NCI-H1930 (cell line): ENCODE results near the gene RSKR.
"Not testable (repeated sequence)": the region's sequence is repeated elsewhere in the genome, so short reads cannot be mapped to it uniquely, and the experiment has no call there.

Source experiments
- DNase-seq, 2 experiments: peaks; one replicate each; lab custom pipeline; 2025; lab: John Stamatoyannopoulos, UW

The RSKR gene

DNA sequence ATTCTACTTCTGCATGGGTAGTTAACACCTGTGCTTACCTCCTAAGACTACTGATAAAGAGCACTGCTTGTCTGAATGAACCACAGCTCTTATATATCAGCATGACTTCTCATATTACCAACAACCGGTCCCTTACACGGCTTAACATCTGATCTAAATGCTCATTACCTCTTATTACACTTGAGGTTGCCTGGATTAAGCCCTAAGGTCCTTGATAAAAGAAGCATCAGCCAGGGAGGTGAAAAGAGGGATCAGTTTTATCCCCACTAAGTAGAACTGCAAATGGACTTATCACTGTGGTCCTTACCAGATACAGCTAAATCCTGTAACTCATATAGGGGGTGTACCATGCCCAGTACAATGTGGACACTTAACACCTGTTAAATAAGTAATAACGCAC is 8.2 kb upstream of the RSKR start:
- no peak for DNase-seq

DNA sequence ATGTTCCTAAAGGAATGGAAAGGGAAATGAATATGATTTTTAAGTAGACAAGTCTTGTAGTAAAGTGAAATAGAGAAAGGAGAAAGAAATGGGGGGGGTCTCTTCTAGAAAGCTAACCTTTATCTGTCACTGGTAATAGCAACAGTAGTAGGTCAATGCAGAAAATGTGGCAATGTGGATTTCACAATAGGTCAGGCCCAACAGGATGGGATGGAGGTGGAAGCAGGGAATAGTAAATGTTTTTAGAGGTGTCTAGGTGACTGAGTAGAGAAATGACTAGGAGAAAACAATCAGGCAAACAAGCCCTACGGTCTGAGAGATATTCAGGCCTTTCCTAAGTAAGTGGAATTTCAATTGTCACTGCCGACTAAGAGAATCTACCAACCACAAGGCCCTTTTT is 6.0 kb upstream of the RSKR start:
- no peak for DNase-seq

DNA sequence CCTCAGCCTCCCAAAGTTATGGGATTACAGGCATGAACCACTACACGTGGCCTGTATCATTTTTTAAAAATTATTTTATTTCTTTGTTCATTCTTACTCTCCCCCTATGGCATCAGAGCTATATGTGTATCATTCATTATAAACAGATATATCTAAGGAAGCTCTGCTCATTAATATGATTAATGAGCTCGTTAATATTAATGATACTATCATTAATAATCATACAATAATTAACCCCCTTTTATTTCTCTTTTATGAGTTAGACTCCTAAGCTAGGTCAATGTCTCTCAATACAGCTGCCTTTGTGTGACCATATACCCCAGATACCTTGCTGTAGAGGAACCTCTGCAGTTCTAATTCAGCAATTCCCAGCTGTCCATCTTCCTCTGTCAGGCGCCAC is 4.5 kb upstream of the RSKR start:
- no peak for DNase-seq

DNA sequence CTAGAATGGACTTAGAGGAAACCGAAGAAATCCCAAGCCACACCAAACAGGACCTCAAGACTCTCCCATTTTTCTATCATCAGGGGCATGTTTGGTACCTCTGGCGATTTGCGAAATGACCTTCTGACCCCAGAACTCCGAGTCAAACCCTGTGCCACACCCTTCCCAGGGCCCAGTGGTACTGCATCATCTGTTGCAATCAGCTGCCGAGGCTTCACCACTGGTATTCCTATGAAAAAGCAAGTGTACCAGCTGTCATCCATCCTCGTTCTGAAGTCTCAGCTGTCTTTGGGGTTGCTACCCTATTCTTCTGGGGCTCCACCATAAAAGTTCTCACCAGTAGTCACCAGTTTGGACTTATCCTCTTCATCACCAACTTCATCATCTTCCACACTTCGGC is 2.3 kb upstream of the RSKR start:
- no peak for DNase-seq

DNA sequence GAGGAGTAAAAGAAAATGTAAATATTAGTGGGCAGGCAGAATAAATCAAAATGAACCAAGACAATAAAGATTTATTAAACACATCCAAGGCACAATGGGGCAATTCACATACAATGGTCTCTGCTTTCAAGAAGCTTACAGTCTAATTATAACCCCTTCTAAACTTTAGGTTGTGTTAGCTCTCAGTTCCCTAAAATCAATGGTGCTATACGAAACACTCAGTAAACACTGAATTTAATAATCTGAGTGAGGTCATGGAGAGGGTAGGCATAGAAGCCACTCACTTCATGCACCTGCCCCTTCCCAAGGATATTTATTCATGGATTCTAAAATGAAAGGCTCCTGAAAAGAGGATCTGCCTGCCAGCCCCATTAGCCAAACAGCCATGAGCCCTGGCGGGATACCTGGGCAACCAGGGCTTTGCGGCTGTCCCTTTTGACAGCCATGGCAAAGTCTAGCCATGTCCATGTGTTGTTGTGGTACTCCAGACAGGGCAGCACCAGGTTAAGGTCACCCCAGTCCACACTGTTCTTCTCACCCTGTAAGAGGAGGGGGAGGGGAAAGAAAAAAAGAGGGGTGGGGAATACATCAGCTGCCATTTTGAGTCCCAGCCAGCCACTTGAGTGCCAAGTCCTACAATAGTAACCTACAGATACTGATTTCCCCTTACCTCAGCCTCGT is 1.4 kb upstream of the RSKR start:
- no peak for DNase-seq

DNA sequence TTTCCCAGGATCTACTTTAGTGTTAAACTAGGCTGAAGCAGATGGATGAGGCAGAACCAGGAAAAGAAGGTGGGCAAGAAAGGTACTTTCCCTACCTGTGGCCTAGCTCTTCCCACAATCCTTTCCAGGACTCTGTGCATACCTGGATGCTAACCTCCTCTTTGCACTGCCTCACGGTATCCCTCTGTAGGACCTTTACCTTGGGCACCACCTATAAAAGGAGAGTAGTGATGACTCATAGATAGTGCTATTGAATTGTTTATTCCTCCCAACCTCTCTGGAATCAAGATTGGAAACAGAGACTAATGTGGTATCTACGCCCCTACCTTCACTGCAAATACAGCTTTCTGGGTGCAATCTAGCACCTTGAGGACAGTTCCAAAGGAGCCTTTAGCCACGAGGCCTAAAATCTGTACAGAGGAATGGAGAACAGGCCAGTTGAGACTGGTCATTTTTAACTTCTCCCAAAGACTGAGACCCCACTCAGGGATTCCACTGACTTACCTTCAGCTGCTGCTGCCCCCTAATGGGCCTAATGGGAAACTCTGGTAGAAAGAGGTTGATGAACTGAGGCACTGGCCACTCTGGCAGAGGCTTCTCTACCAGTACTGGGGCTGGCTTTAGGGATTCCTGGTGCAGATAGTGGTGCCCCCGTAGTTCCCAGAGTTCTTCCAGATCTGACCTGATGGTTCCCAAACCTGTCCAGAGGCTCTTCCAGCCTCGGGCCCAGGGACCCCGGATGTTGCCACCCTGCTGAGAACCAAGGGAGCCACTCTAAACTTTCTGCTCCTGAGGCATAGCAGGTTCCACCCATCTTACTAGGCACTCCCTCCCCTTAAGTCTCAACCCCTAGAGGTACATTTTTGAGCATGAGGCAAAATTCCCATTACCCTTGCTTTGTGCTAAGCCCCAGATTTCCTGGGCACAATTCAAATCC is 781 bp downstream of the RSKR start:
- DNase-seq = peak; percentile 5 to 19

DNA sequence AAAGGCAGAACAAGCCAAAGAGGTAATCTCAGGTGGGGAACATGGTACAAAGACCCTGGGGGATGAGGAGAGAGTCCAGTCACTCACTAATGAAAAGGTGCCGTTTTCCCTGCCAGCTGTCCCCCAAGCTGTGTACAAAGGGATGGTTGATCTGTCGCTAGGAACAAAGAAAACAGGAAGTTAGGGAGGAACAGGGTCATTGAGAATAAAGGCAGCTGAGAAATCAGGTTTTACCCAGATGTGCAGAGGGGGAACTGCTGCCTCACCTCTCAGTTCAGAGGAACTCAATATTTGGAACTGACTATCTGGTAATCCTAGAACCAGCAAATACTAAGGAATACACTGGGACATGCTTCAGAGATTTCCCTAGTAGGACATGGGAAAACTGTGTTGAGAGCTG is 1.5 kb downstream of the RSKR start:
- DNase-seq = no peak

DNA sequence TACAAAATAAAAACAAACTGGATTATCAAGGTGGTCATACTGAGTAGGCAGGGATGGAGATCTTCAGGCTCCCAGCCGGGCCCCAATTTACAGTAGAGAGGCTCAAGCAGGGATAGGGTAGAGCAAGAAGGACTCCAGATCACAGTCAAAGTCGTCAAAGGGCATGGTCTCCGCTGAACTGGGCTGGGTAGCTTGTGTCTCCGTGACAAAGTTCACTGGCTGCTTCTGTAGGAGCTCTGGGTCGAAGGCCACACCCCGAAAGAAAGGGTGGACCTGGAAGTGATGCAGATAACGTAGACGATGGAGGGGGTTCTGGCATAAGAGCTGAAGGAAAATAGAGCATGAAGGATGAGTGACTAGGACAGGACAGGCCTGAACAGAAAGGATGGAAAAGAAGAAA is 3.6 kb downstream of the RSKR start:
- DNase-seq = no peak

DNA sequence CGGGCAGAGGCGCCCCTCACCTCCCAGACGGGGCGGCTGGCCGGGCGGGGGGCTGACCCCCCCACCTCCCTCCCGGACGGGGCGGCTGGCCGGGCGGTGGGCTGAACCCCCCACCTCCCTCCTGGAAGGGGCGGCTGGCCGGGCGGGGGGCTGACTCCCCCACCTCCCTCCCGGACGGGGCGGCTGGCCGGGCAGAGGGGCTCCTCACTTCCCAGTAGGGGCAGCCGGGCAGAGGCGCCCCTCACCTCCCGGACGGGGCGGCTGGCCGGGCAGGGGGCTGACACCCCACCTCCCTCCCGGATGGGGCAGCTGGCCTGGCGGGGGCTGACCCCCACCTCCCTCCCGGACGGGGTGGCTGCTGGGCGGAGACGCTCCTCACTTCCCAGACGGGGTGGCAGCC is 10.0 kb downstream of the RSKR start:
- not testable (repeated sequence) for DNase-seq

DNA sequence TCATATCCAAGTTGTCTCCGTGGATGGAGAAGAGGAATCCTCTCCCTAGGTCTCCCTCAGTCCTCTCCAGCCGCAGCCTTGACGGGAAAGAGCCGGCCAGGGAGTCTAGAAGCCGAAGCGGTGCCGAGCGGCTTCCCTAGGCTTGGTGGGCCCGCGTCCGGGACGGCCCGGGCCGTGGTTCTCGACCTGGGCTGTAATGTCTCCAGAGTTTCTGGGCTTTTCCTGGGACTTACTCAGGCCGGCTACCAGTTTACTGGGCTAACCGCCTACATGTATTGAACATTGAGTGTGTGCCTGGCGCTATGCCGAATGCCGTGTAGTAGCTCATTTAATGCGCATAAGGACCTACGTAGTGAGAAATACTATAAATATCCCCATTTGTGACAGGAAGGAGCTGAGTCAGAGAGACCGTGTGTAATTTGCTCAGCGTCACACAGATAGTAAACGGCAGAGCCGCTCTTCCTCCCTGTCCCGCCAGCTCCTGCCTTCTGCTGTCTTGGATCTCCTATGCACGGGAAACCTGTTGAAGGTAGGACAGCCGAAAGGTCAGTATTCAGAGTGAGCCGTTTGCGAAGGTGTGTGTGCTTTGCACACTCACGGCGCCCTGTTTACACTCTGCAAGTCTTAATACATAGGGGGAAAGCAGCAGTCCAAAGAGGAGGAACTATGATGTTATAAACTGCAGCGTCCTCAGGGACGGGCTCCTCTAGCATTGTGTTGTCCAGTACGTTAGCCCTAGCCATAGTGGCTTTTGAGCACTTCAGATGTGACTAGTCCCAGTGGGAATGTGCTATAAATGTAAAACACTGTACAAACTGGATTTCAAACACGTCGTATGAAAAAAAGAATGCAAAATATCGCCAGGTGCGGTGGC is 14.4 kb downstream of the RSKR start:
- peak in 1 of 2 experiments; percentile 51 for DNase-seq

DNA sequence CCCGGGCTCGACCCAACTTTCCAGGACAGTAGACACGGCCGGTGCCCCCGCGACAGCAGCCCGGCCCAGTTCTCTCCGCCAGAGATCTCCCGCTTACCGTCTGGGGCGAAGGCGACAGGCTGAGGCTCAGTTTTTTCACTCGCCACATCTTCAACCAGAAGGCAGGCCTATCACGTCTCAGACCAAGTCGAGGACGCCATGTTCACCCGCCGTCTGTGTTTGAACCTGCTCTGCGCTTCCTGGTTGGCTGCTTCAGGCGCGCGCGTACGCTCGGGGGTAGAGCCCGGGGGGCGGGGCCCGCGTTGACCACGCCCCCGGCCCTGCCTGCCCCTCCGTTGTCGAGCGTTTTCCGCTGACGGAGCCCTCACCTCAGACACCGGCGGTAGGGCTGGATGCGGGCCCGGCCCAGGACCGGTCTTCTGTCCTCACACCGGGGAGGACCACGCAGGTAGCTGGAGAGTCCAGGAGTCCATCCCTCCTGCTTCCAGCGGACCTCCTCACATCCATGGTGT is 15.1 kb downstream of the RSKR start, which contains the start of gene SPAG5:
Gene SPAG5 (minus strand): TSS at position 227 of the 512 bp plus-strand sequence. CDS start 79 bp downstream, at position 148.
- peak; percentile 86 to 93 for DNase-seq

DNA sequence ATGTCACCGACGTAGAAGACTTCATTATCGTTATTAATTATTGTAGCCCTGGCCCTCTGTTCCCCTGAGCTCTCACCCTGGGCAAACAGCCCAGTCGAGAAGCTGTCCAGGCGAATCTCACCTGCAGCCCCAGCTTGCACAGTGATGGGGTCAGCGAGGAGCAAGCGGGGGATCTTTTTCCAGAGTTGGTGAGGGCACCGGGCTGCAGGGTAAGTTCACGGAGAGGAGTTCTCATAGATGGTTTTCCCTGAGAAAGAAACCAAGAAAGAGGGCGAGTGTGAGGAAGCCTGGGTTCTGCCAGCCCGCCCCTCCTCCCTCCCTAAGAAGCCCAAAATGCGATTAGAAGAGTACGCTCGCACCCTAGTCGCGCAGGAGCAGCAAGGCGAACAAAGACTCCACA is 15.6 kb downstream of the RSKR start:
- no peak for DNase-seq

DNA sequence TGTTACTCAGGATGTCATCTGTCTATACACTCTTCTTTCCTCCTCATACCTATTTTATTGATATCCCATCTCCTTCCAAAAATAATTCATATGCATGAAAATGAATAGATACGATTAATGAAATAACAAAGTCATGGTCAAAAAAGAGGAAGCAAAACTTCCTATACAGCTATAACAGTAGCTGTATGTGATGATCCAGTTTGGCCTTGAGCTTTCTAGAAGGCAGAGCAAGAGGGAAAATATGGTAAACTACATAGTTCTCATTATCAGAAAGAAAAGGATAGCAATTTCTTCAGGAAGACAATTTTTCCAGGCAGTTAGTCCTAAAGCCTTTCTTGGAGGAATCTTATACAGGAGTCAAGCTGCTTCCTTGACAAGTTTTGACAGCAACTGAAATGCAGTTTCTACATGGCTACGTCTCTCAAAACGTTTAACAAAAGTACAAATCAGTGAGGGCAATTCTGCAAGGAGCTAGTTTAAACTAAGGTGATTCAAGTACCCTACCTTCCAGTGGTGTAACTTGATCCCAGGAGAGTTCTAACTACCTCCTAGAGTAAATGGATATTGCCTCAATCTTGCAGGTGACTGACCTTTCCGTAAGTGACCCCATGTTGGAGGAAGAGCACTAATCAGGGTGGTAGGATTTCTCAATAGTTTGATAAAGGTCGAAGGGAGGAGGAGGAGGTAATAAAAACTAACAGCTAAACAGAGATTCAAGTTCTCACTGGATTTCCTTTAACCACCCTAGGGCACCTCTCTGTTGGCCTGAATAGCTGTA is 16.2 kb downstream of the RSKR start:
- DNase-seq = no peak

DNA sequence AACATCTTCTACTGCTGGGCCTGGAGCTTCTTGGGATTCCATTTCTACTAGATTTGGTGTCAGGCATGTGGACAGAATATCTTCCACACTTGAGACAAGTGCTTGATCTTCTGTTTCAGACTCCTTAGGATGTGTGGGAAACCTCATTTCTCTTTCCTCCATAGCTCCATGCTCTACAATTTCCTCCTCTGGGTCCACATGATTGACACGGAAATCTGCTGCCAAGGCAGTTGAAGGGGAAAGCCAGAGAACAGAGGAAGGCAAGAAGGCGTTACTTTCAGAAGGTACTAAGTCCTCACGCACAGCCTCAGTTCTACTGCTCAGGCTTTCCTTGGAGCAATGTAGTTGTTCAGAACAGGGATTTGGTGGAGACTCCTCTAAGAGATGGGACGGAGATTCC is 21.7 kb downstream of the RSKR start:
- no peak for DNase-seq

DNA sequence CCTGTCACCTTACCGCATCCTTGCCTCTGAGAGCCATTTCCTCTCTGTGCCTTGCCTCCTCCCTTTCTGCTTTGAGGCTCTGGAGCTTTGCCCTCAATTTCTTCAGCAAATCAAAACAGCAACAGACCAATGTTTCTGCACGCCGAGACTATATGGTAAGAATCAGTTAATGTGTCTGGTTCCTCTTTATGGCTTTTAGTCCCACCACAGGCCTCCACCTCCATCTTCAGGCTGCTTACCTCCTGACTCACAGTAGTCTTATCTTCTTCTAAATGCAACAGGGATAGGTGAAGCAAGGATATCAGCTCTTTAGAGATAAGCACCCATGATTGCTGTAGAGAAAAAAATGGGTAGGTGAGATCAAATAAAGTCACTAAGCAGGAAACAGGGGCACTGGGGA is 28.1 kb downstream of the RSKR start:
- no peak for DNase-seq

DNA sequence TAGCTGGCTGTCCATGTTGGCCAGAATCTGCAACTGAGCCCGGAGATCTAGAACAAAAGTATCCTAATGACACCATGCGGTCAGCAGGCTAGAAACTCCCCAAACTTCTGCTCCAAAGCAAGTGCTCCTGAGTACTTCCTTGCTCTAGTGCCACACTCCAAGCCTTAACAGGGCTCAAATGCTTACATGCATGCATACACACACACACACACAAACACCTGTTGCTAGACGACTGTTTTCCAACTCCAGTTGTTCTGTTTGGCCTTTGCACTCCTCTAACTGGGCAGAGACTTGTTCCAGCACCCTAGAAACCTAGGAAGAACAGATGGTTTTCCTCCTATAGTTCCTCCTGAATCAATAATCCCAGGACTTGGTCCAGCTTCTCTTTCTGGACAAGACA is 29.6 kb downstream of the RSKR start:
- DNase-seq = no peak

DNA sequence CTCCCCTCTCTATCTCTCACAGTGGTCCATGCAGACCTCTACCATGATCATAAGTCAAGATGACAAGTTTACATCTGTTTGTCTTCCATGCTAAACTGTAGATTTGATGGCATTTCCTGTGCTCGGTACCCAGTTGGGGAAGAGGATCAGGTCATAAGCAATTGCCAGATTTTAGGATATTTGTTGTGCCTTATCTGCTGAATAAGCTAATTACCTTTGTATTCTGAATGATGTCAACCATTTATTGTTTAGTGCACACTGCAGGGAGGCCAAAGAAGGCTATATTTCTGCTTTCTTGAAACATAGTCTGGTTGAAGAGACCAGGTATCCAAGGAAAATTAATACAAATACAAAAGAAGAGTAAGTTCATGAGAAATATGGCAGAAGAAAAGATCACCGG is 31.5 kb downstream of the RSKR start:
- no peak for DNase-seq

DNA sequence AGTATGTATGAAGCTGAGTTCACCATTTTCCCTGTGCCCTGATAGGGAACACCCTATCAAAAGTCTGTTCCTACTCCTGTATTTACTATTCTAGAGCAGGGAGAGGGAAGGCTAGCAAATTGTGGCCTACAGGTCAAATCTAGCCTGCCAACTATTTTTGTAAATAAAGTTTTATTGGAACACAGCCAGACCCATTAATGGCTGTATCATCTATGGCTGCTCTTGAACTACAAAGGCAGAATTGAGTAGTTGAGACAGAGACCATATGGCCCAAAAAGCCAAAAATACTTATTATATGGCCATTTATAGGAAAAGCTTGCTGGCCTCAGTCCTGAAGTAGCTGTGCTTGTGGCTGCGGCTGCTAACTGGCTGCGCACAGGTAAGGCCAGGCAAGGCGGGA is 33.0 kb downstream of the RSKR start:
- no peak for DNase-seq

DNA sequence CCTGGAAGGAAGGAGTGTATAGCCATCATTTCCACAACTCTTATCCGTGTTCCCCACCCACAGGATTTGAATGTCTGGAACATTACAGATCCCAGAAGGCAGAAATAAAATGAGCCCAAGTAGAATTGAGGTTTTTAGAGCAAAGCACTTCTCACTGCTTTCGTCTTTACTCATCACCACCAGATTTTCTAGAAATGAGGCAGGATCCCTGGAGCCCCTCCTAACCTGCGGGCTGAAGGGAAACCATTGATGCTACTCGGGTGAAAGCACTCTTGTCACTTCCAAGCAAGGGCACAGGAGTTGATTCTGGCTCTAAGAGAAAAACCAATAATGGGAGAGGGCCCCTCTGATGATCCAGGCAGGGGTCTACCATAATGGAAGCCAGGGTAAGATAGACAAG is 34.5 kb downstream of the RSKR start:
- no peak for DNase-seq

DNA sequence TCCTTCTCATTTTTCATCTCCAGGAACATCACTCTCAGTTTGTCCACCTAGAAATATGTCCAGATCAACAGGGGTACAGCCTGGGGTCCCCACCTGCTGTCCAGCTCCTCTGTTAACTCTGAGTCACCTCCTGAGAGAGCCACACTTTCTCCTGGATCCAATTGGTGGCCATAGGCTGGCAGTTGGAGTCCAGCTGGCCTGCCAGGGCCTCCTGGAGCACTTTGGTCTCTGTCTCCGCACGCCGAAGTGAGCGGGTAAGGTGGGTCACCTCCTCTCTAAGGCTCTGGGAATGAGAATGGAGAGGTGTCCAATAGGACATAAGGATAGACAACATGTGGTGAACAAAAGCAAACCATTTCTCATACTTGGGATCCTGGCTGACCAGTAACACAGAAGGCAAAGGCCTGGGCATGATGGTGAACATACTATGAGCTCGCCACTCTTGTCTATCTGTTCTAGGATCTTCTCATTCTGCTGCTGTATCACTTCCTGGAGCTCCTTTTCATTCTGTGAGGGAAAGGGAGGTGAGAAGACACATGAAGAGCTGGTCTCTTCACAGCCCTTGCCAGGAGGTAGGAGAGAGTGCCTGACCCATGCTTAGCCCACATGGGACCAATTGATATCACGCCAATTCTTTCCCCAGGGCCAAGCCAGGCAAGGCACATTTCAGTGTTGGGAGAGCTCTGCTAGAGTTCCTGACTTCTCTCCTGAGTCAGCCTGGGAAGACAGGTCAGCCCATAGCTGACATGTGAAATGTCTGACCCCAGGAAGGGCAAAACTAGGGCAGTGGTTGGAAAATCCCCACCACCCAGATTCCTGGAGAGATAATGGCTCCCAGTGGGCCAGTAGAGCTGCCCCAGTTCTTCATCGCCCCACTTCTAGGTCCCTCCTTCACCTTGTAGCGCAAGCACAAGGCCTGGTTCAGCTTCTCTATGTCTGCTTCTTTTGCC is 35.5 kb downstream of the RSKR start:
- DNase-seq = no peak
